C4-2B (cell line): Measurements from ENCODE around the gene AFAP1L1.

Experiments
- ZFX ChIP-seq: fragments of 450-650 bp; IDR thresholded peaks from 2 replicates; pipeline ENCODE4 v1.6.1; 2017
- TF ChIP-seq, protein P1 (sequence below): fragments of 450-650 bp; conservative IDR thresholded peaks from 2 replicates; pipeline ENCODE4 v1.5.1; 2017; ENCODE audit warnings: mild to moderate bottlenecking

- TF ChIP-seq, protein P1, sequence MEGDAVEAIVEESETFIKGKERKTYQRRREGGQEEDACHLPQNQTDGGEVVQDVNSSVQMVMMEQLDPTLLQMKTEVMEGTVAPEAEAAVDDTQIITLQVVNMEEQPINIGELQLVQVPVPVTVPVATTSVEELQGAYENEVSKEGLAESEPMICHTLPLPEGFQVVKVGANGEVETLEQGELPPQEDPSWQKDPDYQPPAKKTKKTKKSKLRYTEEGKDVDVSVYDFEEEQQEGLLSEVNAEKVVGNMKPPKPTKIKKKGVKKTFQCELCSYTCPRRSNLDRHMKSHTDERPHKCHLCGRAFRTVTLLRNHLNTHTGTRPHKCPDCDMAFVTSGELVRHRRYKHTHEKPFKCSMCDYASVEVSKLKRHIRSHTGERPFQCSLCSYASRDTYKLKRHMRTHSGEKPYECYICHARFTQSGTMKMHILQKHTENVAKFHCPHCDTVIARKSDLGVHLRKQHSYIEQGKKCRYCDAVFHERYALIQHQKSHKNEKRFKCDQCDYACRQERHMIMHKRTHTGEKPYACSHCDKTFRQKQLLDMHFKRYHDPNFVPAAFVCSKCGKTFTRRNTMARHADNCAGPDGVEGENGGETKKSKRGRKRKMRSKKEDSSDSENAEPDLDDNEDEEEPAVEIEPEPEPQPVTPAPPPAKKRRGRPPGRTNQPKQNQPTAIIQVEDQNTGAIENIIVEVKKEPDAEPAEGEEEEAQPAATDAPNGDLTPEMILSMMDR = no peak
- TF ChIP-seq ZFX = no peak
These were observed 29.5 kb downstream of the AFAP1L1 start for GRCh38 chr5:149301049-149301743.
